Osteoblast (primary cell): ENCODE measurements around the gene TTC39A. TPM values are rescaled to one million over a fixed set of nuclear protein-coding genes. Genes with fewer than 3 reads are reported as not detected.

Source experiments
- DNase-seq: peaks from one replicate; pipeline ENCODE4 v3.0.0; 2011; ENCODE audit warnings: low spot score, mixed read lengths; ENCODE audit not compliant: insufficient read length; ENCODE audit errors: missing footprints
- H2AFZ ChIP-seq: 2 replicates; pipeline ENCODE4 v1.6.0; 2011; ENCODE audit warnings: mild to moderate bottlenecking, low read length
- H3K27ac ChIP-seq: 2 replicates; pipeline ENCODE4 v1.5.1; 2011; ENCODE audit warnings: mild to moderate bottlenecking, low read depth, low read length, moderate library complexity
- H3K27me3 ChIP-seq: 2 replicates; pipeline ENCODE4 v1.6.0; 2012; ENCODE audit warnings: mild to moderate bottlenecking, control low read depth, inconsistent platforms, low read length, moderate library complexity; ENCODE audit not compliant: insufficient read depth
- H3K36me3 ChIP-seq: 2 replicates; pipeline ENCODE4 v1.5.1; 2011; ENCODE audit warnings: mild to moderate bottlenecking, low read length, control low read depth, moderate library complexity; ENCODE audit not compliant: insufficient read depth
- H3K4me1 ChIP-seq: 2 replicates; pipeline ENCODE4 v1.5.1; 2011; ENCODE audit warnings: mild to moderate bottlenecking, low read length, control low read depth, moderate library complexity; ENCODE audit not compliant: insufficient read depth
- H3K4me2 ChIP-seq: 2 replicates; pipeline ENCODE4 v1.6.0; 2011; ENCODE audit warnings: mild to moderate bottlenecking, low read length; ENCODE audit not compliant: insufficient read depth
- H3K4me3 ChIP-seq: fragments of 200-600 bp; sonication (generic); 3 replicates; pipeline ENCODE4 v1.5.1; 2012; ENCODE audit warnings: mild to moderate bottlenecking, low read length, inconsistent platforms; ENCODE audit not compliant: insufficient read depth
- H3K79me2 ChIP-seq: 2 replicates; pipeline ENCODE4 v1.6.0; 2012; ENCODE audit warnings: mild to moderate bottlenecking, low read length, control low read depth, inconsistent platforms; ENCODE audit not compliant: insufficient read depth
- H3K9me3 ChIP-seq: 2 replicates; pipeline ENCODE4 v1.5.1; 2011; ENCODE audit warnings: low read depth, low read length, control low read depth
- H4K20me1 ChIP-seq: 2 replicates; pipeline ENCODE4 v1.6.0; 2012; ENCODE audit warnings: mild to moderate bottlenecking, low read length, control low read depth; ENCODE audit not compliant: insufficient read depth
- total RNA-seq: library from RNA; depleted of rRNA; stranded (reverse); fragments of >200 nt; gene quantifications from 2 replicates; pipeline ENCODE4 v1.2.3, GENCODE V29; 2012
- TF ChIP-seq, protein P1 (sequence below): IDR thresholded peaks from 2 replicates; pipeline ENCODE4 v1.5.1; 2011; ENCODE audit warnings: mild to moderate bottlenecking, low read depth, low read length, moderate library complexity; ENCODE audit errors: extremely low read depth

Gene TTC39A
- total RNA-seq, 1 donor = 0.72 TPM

DNA sequence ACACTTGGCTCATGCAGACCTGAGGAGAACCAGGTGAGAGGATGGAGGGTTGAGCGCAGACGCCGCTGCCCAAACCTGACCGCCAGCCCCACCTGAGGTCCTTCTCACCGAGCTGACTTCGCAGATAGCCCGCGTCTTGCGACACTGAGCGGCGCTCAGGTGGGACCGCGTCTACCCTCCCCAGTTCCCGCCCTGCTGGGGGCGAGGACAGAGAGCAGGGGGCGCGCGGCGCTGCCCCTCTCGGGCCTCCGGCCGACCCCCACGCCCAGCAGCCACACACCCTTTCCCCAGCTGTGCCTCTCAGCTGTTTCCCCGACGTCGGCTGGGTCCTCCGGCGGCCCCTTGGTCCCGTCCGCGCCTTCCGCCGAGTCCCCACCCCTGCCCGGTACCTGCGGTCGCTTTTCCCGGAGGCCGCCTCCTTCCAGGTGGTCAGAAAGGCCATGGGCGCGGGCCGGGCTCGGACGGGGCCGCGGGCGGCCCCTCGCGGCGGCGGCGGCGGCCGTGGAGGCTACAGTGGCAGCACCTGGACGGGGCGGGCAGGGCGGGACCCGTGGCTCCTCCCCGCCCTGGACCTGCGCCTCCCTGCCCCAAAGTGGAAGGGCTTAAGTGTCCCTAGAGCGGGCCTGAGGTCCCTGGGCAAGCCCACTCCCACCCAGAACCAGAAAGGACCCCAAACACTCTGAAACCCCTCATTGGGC, 14.4 kb upstream of the TTC39A start:
- Histone ChIP-seq H4K20me1 (no peaks in the 10 kb centered on the region), H3K4me1 (no peaks in the 10 kb centered on the region), H2AFZ (no peak overlapping the region), H3K27me3 (peaks cover 43% of the 10 kb centered on the region), H3K79me2 (no peaks in the 10 kb centered on the region), H3K4me2 (no peak overlapping the region), H3K4me3 (no peak overlapping the region), H3K27ac (no peak overlapping the region), H3K9me3 (no peaks in the 10 kb centered on the region), H3K36me3 (no peaks in the 10 kb centered on the region)
- TF ChIP-seq, protein P1, sequence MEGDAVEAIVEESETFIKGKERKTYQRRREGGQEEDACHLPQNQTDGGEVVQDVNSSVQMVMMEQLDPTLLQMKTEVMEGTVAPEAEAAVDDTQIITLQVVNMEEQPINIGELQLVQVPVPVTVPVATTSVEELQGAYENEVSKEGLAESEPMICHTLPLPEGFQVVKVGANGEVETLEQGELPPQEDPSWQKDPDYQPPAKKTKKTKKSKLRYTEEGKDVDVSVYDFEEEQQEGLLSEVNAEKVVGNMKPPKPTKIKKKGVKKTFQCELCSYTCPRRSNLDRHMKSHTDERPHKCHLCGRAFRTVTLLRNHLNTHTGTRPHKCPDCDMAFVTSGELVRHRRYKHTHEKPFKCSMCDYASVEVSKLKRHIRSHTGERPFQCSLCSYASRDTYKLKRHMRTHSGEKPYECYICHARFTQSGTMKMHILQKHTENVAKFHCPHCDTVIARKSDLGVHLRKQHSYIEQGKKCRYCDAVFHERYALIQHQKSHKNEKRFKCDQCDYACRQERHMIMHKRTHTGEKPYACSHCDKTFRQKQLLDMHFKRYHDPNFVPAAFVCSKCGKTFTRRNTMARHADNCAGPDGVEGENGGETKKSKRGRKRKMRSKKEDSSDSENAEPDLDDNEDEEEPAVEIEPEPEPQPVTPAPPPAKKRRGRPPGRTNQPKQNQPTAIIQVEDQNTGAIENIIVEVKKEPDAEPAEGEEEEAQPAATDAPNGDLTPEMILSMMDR = no peak
- peak; percentile 77 for DNase-seq

DNA sequence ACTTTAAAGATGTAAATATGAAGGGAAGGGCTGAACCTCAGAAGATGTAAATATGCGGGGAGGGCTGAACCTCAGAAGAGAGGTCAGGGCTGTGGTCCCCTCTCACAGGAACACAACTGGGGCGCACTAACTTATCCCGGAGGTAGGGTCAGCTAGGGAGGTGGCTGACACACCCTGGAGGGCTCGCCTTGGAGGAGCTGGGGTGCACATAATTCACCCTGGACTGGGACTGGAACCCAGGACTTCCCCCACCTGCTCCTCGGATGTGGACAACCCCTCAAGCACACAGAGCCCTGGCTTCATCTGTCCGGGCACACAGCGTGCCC, 13.9 kb upstream of the TTC39A start:
- H3K4me1 ChIP-seq = no peaks in the 10 kb centered on the region
- H3K27ac ChIP-seq = no peak overlapping the region
- TF ChIP-seq, protein P1 = no peak
- H3K4me3 ChIP-seq = no peak overlapping the region
- no peak overlapping the region for H2AFZ ChIP-seq
- no peaks in the 10 kb centered on the region for H4K20me1 ChIP-seq
- H3K36me3 ChIP-seq = no peaks in the 10 kb centered on the region
- H3K79me2 ChIP-seq = no peaks in the 10 kb centered on the region
- no peak overlapping the region for H3K4me2 ChIP-seq
- H3K27me3 ChIP-seq = peaks cover 43% of the 10 kb centered on the region
- no peak for DNase-seq
- no peaks in the 10 kb centered on the region for H3K9me3 ChIP-seq

DNA sequence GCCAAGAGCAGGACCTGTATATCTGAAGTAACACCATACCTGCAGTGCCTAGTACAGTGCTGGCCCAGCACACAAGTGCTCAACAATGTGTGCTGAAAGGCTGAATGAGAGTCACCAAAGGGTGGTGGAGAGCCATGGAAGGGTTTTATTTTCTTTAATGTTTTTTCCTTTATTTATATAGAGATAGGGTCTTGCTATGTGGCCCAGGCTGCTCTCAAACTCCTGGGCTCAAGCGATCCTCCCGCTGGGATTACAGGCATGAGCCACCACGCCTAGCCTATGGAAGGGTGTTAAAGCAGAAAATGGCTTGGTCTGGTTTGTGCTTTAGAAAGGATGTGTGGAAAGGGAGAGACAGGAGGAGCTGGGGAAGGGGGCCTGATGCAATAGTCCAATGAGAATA, 13.3 kb upstream of the TTC39A start:
- TF ChIP-seq, protein P1 = no peak

DNA sequence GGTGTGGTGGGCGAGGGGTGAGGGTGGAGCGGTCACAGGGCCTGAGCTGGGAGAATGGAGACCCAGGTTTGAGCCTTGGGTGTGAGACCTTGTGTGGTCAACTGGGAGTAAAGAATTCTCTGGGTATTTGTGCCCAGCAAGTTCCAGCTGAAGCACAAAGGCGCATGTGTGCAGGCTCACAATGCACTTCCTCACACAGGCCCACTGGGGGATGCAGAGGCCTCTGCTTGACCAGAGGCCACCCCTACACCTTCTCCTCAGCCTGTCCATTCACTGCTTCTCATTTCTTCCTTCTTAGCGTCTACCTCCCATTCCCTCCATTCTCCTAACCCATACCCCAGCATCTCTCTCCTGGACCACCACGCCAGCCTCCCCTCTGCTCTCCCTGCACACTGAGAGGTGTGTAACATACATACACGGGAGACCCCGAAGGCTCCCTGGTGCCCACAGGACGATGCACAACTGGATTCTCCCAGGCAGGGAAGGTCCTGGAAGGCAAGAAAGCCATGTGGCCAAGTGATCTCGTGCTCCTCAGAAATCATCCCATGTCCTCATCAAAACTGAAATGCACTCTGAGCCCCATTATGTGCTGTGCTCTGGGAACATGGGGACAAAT, 12.3 kb upstream of the TTC39A start:
- H3K4me1 ChIP-seq = no peaks in the 10 kb centered on the region
- no peak overlapping the region for H3K4me2 ChIP-seq
- H3K4me3 ChIP-seq = no peak overlapping the region
- no peaks in the 10 kb centered on the region for H3K79me2 ChIP-seq
- H3K9me3 ChIP-seq = no peaks in the 10 kb centered on the region
- H3K27me3 ChIP-seq = peaks cover 43% of the 10 kb centered on the region
- no peaks in the 10 kb centered on the region for H4K20me1 ChIP-seq
- H2AFZ ChIP-seq = no peak overlapping the region
- no peak overlapping the region for H3K27ac ChIP-seq
- no peak for DNase-seq
- TF ChIP-seq, protein P1 = no peak
- no peaks in the 10 kb centered on the region for H3K36me3 ChIP-seq

More for the DNA sequence above, 13.3 kb upstream of the TTC39A start:
- Histone ChIP-seq H3K4me2 (no peak overlapping the region), H3K36me3 (no peaks in the 10 kb centered on the region), H3K4me1 (no peaks in the 10 kb centered on the region), H3K9me3 (no peaks in the 10 kb centered on the region), H3K27ac (no peak overlapping the region), H4K20me1 (no peaks in the 10 kb centered on the region), H2AFZ (no peak overlapping the region), H3K4me3 (no peak overlapping the region), H3K27me3 (peaks cover 43% of the 10 kb centered on the region), H3K79me2 (no peaks in the 10 kb centered on the region)
- peak; percentile 68 for DNase-seq
